H1 (cell line): ENCODE results near the gene ROR1. TPM values are rescaled to one million over a fixed set of nuclear protein-coding genes. Genes with fewer than 3 reads are reported as not detected.

Experiments
- CTBP2 ChIP-seq: IDR thresholded peaks from 2 replicates; pipeline ENCODE4 v1.7.0; 2011; ENCODE audit warnings: borderline replicate concordance, mild to moderate bottlenecking, moderate library complexity, mixed read lengths, low read length; ENCODE audit not compliant: insufficient read depth, insufficient read length
- JUN ChIP-seq: IDR thresholded peaks from 2 replicates; pipeline ENCODE4 v1.6.1; 2011; ENCODE audit warnings: low read depth, mild to moderate bottlenecking, improper control_type of control experiment, low read length
- NRF1 ChIP-seq: IDR thresholded peaks from 2 replicates; pipeline ENCODE4 v1.6.1; 2011; ENCODE audit warnings: mild to moderate bottlenecking, low read depth, low read length, improper control_type of control experiment
- SAP30 ChIP-seq: fragments of 300-600 bp; sonication (generic); IDR thresholded peaks from 2 replicates; pipeline ENCODE4 v1.7.1; 2012; ENCODE audit warnings: low read length, moderate library complexity, mild to moderate bottlenecking, inconsistent platforms; ENCODE audit not compliant: insufficient read depth, insufficient replicate concordance
- SIN3A ChIP-seq, 2 experiments: IDR thresholded peaks in 1 of 2; conservative IDR thresholded peaks in 1 of 2; 2 replicates each; pipeline ENCODE4 v1.6.1; 2011 to 2012; ENCODE audit warnings: low read length in 2 of 2, improper control_type of control experiment in 1 of 2, low read depth in 1 of 2, mild to moderate bottlenecking in 1 of 2
- TAF1 ChIP-seq: IDR thresholded peaks from 2 replicates; pipeline ENCODE4 v1.6.1; 2011; ENCODE audit warnings: mild to moderate bottlenecking, low read depth, low read length
- polyA plus RNA-seq, 7 experiments: library from polyadenylated mRNA; depleted of rRNA in 3 of 7; stranded (reverse) in 5 of 7; unstranded in 2 of 7; fragments of >200 nt in 5 of 7; fragments of 200-250 nt in 2 of 7; gene quantifications; 1 replicate in 5 of 7; 2 replicates in 1 of 7; 4 replicates in 1 of 7; pipeline versions ENCODE4 v1.2.1 to v1.2.3, GENCODE V29; 2011 to 2013; ENCODE audit warnings: missing spikeins in 2 of 7, mixed read lengths in 2 of 7
- total RNA-seq: library from RNA; stranded (reverse); fragmentation: NEBNext Ultra II Directional; extraction: Animal tissue kit (Norgen Biotek cat#: 25700); gene quantifications from 2 replicates; pipeline ENCODE4 v1.2.1, GENCODE V29; 2021

Gene ROR1
- total and polyA plus RNA-seq, 2 of the 8 experiments (the other 6 are each of a cell fraction or from before 2014, with no cell fraction given), result 33.6 to 73.6 TPM

- TF ChIP-seq CTBP2, result no peak
- no peak for TF ChIP-seq TAF1
- TF ChIP-seq SAP30, result no peak
- TF ChIP-seq NRF1, result no peak
- no peak for TF ChIP-seq JUN
- no peak for TF ChIP-seq SIN3A (conservative IDR thresholded peaks at IDR 0.05 in 1 of 2, IDR thresholded peaks at IDR 0.05 in 1 of 2; ENCODE audit: low read depth in 1 of 2, low read length in 2 of 2)
Observed at GRCh38 chr1:63777965-63778880, 4.4 kb downstream of the ROR1 start (continued).
